K562 (cell line): ENCODE results near the gene TMEM131L. TPM values are rescaled to one million over a fixed set of nuclear protein-coding genes. Genes with fewer than 3 reads are reported as not detected.

Source experiments
- ATAC-seq: fragments of 200-7000 bp; cut with Tn5 transposase; 3 replicates; pipeline ENCODE4 v1.9.1; 2020; ENCODE audit warnings: moderate library complexity
- BruUV-seq: library from RNA; stranded (reverse); fragments of 400-500 nt; replicated peaks from 2 replicates; lab custom pipeline; 2021; lab: Mats Ljungman, UMichigan
- CTCF ChIA-PET: fragments of 300-600 bp; formaldehyde crosslinking; extraction: SDS; loops from one replicate; lab custom pipeline; 2021; ENCODE audit warnings: low intra/inter-chr PET ratio; lab: Yijun Ruan, JAX
- POLR2A ChIA-PET: fragments of 300-600, 350-650 bp; sonication (Branson Sonifier 250); formaldehyde crosslinking; extraction: SDS; loops from one replicate; lab custom pipeline; 2021; ENCODE audit warnings: antibody characterized with exemption, inconsistent platforms; lab: Yijun Ruan, JAX
- DNase-seq, 4 experiments: peaks; one replicate each; pipeline versions ENCODE4 v3.0.0 to v3.0.0-alpha.2; 2011 to 2018; ENCODE audit warnings: low spot score in 3 of 4, mixed read lengths in 3 of 4; ENCODE audit errors: extremely low read depth in 1 of 4
- FAIRE-seq: peaks from 2 replicates; lab custom pipeline; 2011; peaks lifted over from hg19 to GRCh38; lab: Jason Lieb, UNC
- H2AFZ ChIP-seq: 2 replicates; pipeline ENCODE4 v1.6.0; 2011; ENCODE audit warnings: low read depth, low read length, control low read depth, inconsistent platforms
- H3K27ac ChIP-seq: fragments of 200-600 bp; 3 replicates; pipeline ENCODE4 v1.8.0; 2011; ENCODE audit warnings: low read depth, mild to moderate bottlenecking, control low read depth, inconsistent platforms, low read length, moderate library complexity, mixed read lengths; ENCODE audit errors: extremely low read depth
- H3K27me3 ChIP-seq, 2 experiments: fragments of 300-600 bp in 1 of 2; 2 replicates in 1 of 2; 3 replicates in 1 of 2; pipeline versions ENCODE4 v1.6.0 to v1.8.0; 2011; ENCODE audit warnings: inconsistent platforms in 2 of 2, low read length in 2 of 2, mild to moderate bottlenecking in 1 of 2, mixed read lengths in 1 of 2, moderate library complexity in 1 of 2; ENCODE audit not compliant: control insufficient read depth in 2 of 2, insufficient read depth in 2 of 2
- H3K36me3 ChIP-seq: fragments of 300-600 bp; 3 replicates; pipeline ENCODE4 v1.8.0; 2011; ENCODE audit warnings: mild to moderate bottlenecking, low read length, inconsistent platforms; ENCODE audit not compliant: control insufficient read depth, insufficient read depth
- H3K4me1 ChIP-seq, 2 experiments: fragments of 200-600 bp in 1 of 2; replicated peaks in 1 of 2; 2 replicates in 1 of 2; 3 replicates in 1 of 2; pipeline versions ENCODE4 v1.5.1 to v1.8.0; 2011; ENCODE audit warnings: inconsistent platforms in 2 of 2, low read length in 2 of 2, mild to moderate bottlenecking in 1 of 2, mixed read lengths in 1 of 2, moderate library complexity in 1 of 2; ENCODE audit not compliant: control insufficient read depth in 2 of 2, insufficient read depth in 2 of 2
- H3K4me2 ChIP-seq: 2 replicates; pipeline ENCODE4 v1.6.1; 2011; ENCODE audit warnings: low read length, control low read depth, inconsistent platforms, mixed read lengths; ENCODE audit not compliant: insufficient read depth
- H3K4me3 ChIP-seq: fragments of 200-600 bp; sonication (generic), shearing (Covaris generic); 2 replicates; pipeline ENCODE4 v1.5.1; 2016; ENCODE audit warnings: control low read depth, inconsistent platforms
- H3K79me2 ChIP-seq: fragments of 200-600 bp; 3 replicates; pipeline ENCODE4 v1.8.0; 2011; ENCODE audit warnings: low read length, inconsistent platforms; ENCODE audit not compliant: control insufficient read depth, insufficient read depth
- H3K9ac ChIP-seq, 2 experiments: 2 replicates each; pipeline versions ENCODE4 v1.6.0 to v1.6.1; 2011; ENCODE audit warnings: low read depth in 2 of 2, low read length in 2 of 2, control low read depth in 1 of 2, inconsistent platforms in 1 of 2, mild to moderate bottlenecking in 1 of 2, mixed read lengths in 1 of 2; ENCODE audit not compliant: insufficient read depth in 1 of 2
- H3K9me1 ChIP-seq: one replicate; pipeline ENCODE4 v1.6.0; 2011; ENCODE audit warnings: inconsistent platforms, mild to moderate bottlenecking, low read length, moderate library complexity; ENCODE audit not compliant: control insufficient read depth, insufficient read depth
- H3K9me3 ChIP-seq: replicated peaks from 2 replicates; pipeline ENCODE4 v1.5.1; 2011; ENCODE audit warnings: low read depth, low read length, inconsistent platforms; ENCODE audit not compliant: control insufficient read depth, insufficient read depth
- H4K20me1 ChIP-seq: replicated peaks from 2 replicates; pipeline ENCODE4 v1.6.1; 2011; ENCODE audit warnings: low read length, inconsistent platforms, mixed read lengths; ENCODE audit not compliant: control insufficient read depth, insufficient read depth
- ETV1 ChIP-seq: fragments of 450-650 bp; conservative IDR thresholded peaks from 2 replicates; pipeline ENCODE4 v1.6.1; 2016; ENCODE audit warnings: missing genetic modification characterization, control low read depth, low read depth, missing compliant biosample characterization
- ETV5 ChIP-seq: sonication (generic); formaldehyde crosslinking; IDR thresholded peaks from 2 replicates; pipeline ENCODE4 v1.4.0; 2020; ENCODE audit warnings: low read depth, mild to moderate bottlenecking, missing genetic modification reagents
- NKRF ChIP-seq: fragments of 450-650 bp; IDR thresholded peaks from 2 replicates; pipeline ENCODE4 v1.6.1; 2016; ENCODE audit warnings: borderline replicate concordance
- NONO ChIP-seq, 2 experiments: fragments of 200-400 bp in 1 of 2; fragments of 450-650 bp in 1 of 2; formaldehyde crosslinking in 1 of 2; IDR thresholded peaks; 2 replicates each; pipeline ENCODE4 v1.6.1; 2017; ENCODE audit warnings: low read depth in 2 of 2, mild to moderate bottlenecking in 2 of 2, moderate library complexity in 2 of 2, low read length in 1 of 2
- NR0B1 ChIP-seq: fragments of 450-650 bp; IDR thresholded peaks from one replicate; pipeline ENCODE4 v1.6.1; 2018; ENCODE audit warnings: mild to moderate bottlenecking, moderate library complexity; ENCODE audit not compliant: partially characterized antibody
- ZBTB17 ChIP-seq: fragments of 450-650 bp; formaldehyde crosslinking; IDR thresholded peaks from 2 replicates; pipeline ENCODE4 v1.4.0; 2020; ENCODE audit warnings: mild to moderate bottlenecking
- ZNF280A ChIP-seq: fragments of 450-650 bp; IDR thresholded peaks from 2 replicates; pipeline ENCODE4 v1.6.1; 2018; ENCODE audit warnings: mild to moderate bottlenecking, low read depth; ENCODE audit not compliant: partially characterized antibody
- ZNF318 ChIP-seq, 2 experiments: fragments of 450-650 bp; IDR thresholded peaks; 2 replicates each; pipeline ENCODE4 v1.6.1; 2016; ENCODE audit warnings: mild to moderate bottlenecking in 2 of 2, borderline replicate concordance in 1 of 2, low read depth in 1 of 2, moderate library complexity in 1 of 2
- WGBS: fragments of 100-300 bp; shearing (Covaris generic); methylation state at CpG from one replicate; pipeline ENCODE4 v1.1.6; 2016; ENCODE audit warnings: low coverage, mixed read lengths; ENCODE audit not compliant: insufficient coverage; ENCODE audit errors: missing lambda C conversion rate; 5-methylcytosine and 5-hydroxymethylcytosine counted together
- in situ Hi-C: fragments of 300-500 bp; cut with MboI; formaldehyde crosslinking; loops from 4 replicates; pipeline ENCODE4 v1.15.0; 2018; ENCODE audit warnings: inconsistent platforms, mixed read lengths
- intact Hi-C: fragments of 100-400 bp; cut with micrococcal nuclease; formaldehyde crosslinking; loops from 2 replicates; pipeline ENCODE4 v1.14.2; 2022
- polyA plus RNA-seq, 8 experiments: library from polyadenylated mRNA; depleted of rRNA in 4 of 8; stranded (reverse) in 5 of 8; unstranded in 3 of 8; fragments of >200 nt; fragmentation: Nextera tagmentation in 2 of 8; fragmentation: Illumina TruSeq in 1 of 8; extraction: Ambion mirVana in 2 of 8; extraction: Trizol in 1 of 8; gene quantifications; 2 replicates each; pipeline versions ENCODE4 v1.2.1 to v1.2.3, GENCODE V29; 2011 to 2014; ENCODE audit warnings: inconsistent platforms in 1 of 8, missing spikeins in 1 of 8
- total RNA-seq, 7 experiments: library from RNA; depleted of rRNA in 6 of 7; stranded (reverse); fragments of >200 nt in 6 of 7; fragmentation: Illumina TruSeq in 2 of 7; extraction: Trizol in 2 of 7; gene quantifications; 2 replicates each; pipeline versions ENCODE4 v1.2.1 to v1.2.3, GENCODE V29; 2011 to 2021; ENCODE audit warnings: low replicate concordance in 1 of 7

The TMEM131L gene
- total and polyA plus RNA-seq, 9 of the 15 experiments (the other 6 are each of a cell fraction or from before 2014, with no cell fraction given), result 1.2 to 20.8 (median 12.9) TPM

GRCh38 chr4:153546280-153546679 is 80.1 kb downstream of the TMEM131L start:
- DNase-seq, result no peak
- H3K9ac ChIP-seq, result no peak overlapping the region
- no peaks in the 10 kb centered on the region for H3K9me1 ChIP-seq
- CTCF ChIA-PET, result no interaction called here
- H3K4me1 ChIP-seq, result no peaks in the 10 kb centered on the region; a peak in 1 of 5 replicates
- in situ Hi-C loops (no loop called here), intact Hi-C loops (no loop called here)
- no TSS peak for BruUV-seq
- H3K27ac ChIP-seq, result no peak overlapping the region
- H3K27me3 ChIP-seq, result no peaks in the 10 kb centered on the region
- peaks cover 5% of the 10 kb centered on the region for H4K20me1 ChIP-seq
- no peak overlapping the region for H3K4me2 ChIP-seq
- ATAC-seq, result no peak
- peaks cover 3% of the 10 kb centered on the region; the same call in 1 of the 3 replicates for H3K36me3 ChIP-seq
- FAIRE-seq, result no peak
- no peak overlapping the region for H3K4me3 ChIP-seq
- POLR2A ChIA-PET, result interaction anchor here (0.6 kb wide), 1 partner anchor 10 kb away, joined by 4 read pairs; no protein-coding TSS in a partner anchor
- H3K9me3 ChIP-seq, result no peaks in the 10 kb centered on the region
- H3K79me2 ChIP-seq, result peaks cover 4% of the 10 kb centered on the region; the same call in 1 of the 3 replicates
- 77% methylated on average over 3 of the region's 3 CpGs for WGBS
- no peak overlapping the region for H2AFZ ChIP-seq
- TF ChIP-seq ZNF318 (IDR thresholded peaks at IDR 0.05; ENCODE audit: borderline replicate concordance in 1 of 2, low read depth in 1 of 2) (no peak), ETV5 (no peak), NR0B1 (no peak), NKRF (no peak), ETV1 (tag) (no peak), ZBTB17 (CRISPR knock-in tag) (no peak), NONO (IDR thresholded peaks at IDR 0.05; ENCODE audit: low read depth in 2 of 2, low read length in 1 of 2) (no peak), ZNF280A (no peak)
